Stimulated activated naive CD4-positive, alpha-beta T cell (primary cell): Measurements from ENCODE around the gene PXN.
A peak's percentile ranks its signal among the peaks of the same experiment; 100 is the strongest.
"Not testable (repeated sequence)": the region's sequence is repeated elsewhere in the genome, so short reads cannot be mapped to it uniquely, and the experiment has no call there.

ENCODE experiments used
- DNase-seq, 6 experiments: peaks; one replicate each; lab custom pipeline; 2025; lab: John Stamatoyannopoulos, UW

Gene PXN

GRCh38 chr12:120225852-120226640 lies 39.5 kb downstream of the PXN start:
- DNase-seq: peak in 1 of 6 experiments; percentile 7

DNA sequence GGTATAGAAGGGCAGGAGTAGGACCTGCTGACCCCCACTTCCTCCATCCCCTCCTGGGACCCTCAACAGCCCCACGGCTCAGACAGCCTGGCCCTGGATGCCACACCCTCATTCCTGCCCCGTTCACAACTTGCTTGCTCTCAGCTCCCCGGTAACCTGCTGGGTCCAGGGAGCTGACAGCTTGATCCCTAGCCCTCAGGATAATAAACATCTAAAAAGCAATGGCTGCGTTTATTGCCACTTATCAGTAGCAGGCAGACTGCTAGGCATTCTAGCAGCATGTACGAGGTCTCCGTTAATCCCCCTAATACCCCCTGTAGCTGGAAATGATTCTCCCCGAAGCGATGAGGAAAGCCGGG lies 40.4 kb downstream of the PXN start:
- no peak for DNase-seq

DNA sequence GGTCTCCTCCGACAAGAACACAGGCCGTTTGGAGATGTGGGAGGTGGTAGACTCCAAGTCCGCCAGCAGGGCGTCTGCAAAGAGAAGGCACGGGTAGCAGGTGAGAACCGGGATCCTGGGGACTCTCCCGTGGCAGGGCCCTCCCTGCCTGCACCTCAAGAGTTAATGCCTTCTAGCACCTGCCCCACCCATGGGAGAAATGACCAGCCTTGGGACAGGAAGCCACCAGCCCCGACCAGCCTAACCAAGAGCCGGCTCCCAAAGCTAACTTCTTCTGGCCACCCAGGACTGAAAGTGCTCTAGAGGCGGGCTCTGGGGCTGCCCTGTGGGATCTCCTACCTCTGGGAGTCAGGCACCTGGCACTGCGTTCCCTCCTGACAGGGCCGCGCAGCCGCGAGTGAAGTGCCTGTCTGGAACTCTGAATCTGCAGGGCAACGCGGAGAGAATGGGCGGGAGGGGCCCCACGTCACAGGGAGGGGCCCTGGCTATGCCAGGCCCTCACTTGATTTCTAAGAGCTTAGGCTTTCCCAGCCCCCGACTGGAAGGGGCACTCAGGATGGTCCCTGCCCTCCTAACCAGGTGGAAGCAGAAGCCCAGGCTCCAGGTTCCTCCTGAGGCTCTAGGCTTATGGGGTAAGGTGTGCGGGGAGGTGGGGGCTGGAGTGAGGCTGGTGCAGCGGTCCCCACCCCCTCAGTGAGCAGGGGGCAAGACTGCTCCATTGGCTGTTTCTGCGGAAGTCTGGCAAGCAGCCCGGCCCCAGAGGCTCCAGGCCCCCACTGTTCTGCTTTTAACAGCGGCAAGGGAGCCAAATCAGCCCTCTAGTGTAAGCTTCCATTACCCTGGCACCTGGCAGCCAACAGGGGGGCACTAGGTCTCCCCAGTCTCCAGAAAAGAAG lies 41.0 kb downstream of the PXN start:
- DNase-seq: no peak

DNA sequence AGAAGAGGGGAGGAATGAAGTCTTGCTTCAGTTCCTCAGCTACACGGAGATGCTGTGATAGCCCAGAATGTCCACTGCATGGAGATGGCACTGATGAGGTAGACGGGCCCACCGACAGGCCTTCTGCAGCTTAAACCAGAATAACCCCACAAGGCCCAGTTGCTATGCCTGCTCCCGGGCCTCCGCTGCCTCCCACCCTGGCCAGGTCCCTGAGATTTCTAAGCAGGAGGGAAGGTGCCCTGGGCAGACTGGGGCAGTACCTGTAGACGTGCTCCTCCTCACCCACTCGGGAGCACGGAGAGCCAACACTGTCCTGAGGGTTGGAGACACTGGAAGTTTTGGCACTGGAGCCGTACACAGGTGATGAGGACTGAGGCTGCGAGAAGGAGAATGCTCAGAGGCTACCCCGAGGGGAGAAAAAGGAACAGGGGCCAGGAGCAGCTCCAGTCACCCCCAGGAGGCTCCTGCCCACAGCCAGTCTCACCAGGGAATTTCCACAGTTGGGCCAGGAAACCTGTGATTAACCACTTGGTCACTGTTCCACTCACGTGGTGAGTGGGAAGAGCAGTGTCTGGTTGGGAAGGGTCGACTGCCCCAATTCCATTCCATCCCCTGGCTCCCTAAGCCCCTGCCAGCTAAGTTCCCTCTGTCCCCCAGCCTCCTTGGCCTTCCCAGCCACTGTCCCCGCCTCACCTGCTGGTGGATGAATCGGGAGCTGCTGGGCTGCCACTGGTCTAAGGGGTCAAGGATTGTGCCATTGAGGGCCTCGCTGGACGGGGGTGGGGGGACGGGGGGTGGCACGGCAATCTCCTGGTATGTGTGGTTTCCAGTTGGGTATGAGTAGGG lies 41.8 kb downstream of the PXN start:
- DNase-seq: no peak

- no peak for DNase-seq
These were observed 43.2 kb downstream of the PXN start for GRCh38 chr12:120222288-120222832.

DNA sequence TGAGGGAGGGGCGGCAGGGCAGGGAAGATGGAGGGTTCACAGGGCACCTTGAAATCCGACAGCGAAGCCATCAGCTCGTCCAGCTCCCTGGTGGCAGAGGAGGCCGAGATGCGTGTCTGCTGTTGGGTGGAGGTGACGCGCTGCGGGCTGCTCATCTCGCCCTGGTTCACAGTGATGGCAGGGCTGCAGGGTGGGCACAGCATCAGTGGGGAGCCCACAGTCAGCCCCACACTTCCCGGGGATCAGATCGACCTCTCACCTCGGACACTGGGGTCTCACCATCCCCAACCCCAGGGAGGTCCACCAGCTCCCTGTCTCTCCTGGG lies 44.0 kb downstream of the PXN start:
- no peak for DNase-seq

- DNase-seq: no peak
These were observed 44.5 kb downstream of the PXN start for GRCh38 chr12:120220838-120221575.

DNA sequence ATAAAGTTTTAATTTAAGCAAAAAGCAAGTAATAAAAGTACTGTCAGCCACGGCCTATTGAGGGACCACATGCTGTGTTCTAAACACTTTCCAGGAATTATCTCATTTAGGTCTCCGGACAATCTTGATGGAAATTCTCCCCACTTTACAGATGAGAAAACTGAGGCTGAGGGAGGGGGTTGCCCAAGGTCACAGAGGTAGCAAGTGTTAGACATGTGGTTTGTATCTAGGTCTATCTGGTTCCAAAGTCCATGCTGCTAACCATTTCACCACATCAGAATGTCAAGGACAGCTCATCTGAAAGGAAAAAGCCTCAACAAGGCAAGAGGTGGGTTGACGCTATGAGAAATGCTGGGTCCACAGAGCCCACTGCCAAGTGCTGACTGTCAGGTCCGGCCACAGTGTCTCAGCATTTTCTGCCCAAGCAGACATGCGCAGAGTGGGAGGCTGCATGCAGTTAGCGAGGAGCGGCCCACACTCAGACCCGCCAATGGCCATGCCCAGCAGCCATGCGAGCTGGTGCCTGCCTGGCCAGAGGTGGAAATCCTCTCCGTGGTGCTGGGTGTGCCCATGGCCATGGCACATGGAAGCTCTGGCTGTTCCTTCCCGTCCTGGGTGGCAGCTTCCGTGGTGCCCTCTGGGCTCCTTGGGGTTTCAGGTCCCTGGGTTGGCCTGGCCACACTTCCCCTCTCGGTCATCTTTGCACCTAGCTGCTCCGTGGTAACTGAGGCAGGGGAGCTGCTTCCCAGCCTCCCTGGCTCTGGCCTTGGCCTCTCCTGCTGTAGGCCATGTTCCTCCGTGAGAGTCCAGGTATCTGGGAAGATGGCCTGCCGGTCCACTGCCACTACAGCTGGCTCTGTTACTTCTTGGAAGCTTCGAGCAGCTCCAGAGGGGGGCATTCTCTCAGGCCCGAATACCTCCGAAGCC lies 46.6 kb downstream of the PXN start:
- DNase-seq: no peak

GRCh38 chr12:120216742-120217605 lies 48.6 kb downstream of the PXN start:
- DNase-seq: no peak

GRCh38 chr12:120215766-120216735 lies 49.5 kb downstream of the PXN start:
- no peak for DNase-seq

DNA sequence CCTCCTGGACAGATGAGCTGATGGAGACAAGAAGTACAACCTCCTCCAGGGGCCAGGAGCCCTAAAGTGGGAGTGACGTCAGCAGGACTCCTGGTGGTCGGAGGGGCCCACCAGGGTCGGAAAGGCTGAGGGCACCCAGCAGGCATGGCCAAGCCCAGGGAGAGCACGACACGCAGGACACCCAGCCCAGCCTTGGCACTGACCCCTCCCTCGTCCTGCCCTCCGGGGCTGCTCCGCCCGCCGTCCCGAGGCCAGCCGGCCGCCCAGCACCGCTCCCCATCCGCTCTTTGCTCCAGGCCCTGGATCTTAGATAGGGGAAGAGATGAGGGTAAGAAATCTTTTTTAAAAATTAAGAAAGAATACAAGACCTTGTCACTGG lies 50.2 kb downstream of the PXN start:
- no peak for DNase-seq

DNA sequence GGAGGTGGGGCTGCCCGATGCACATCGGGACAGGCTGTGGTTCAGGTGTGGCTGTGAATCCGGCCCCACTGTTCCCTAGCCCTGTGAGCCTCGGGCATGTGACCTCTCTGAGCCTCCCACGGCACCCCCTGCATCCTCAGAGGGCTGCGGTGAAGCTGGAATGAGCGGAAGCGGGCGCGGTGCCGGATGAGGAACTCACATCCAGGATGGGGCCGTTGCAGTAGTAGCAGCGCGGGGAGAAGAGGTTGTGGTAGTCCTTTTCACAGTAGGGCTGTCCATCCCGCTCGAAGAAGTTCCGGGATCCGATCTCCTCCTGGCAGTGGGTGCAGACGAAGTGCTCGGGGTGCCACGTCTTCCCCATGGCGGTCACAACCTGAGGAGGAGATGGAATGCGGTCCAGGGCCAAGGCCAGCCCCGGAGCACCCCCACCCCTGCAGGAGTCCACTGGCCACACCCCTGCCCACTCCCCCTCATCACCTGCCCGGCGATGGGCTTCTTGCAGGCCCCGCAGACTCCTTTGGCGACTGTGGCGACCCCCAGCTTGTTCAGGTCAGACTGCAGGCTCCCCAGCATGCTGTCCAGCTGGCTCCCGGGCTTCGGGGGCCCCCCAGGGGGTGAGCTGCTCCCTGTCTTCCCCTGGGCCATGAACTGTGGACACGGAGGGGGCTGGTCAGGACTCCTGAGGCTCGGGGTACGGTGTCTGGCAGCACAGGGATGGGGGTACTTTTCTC lies 50.7 kb downstream of the PXN start:
- no peak for DNase-seq

GRCh38 chr12:120213758-120214157 lies 51.8 kb downstream of the PXN start:
- DNase-seq: no peak

- not testable (repeated sequence) for DNase-seq
These were observed 52.3 kb downstream of the PXN start for GRCh38 chr12:120213182-120213581.

- DNase-seq: no peak
These were observed 53.2 kb downstream of the PXN start for GRCh38 chr12:120212301-120212700.

GRCh38 chr12:120211904-120212283 lies 53.6 kb downstream of the PXN start:
- no peak for DNase-seq

GRCh38 chr12:120211243-120211903 lies 54.2 kb downstream of the PXN start:
- DNase-seq: no peak
